ENCODE measurements around the gene PDPR. TPM values are rescaled to one million over a fixed set of nuclear protein-coding genes. Genes with fewer than 3 reads are reported as not detected.
"Not testable (repeated sequence)": the region's sequence is repeated elsewhere in the genome, so short reads cannot be mapped to it uniquely, and the experiment has no call there.

The PDPR gene
- total RNA-seq, 1 experiment from 2014 or later, result 28.5 TPM

DNA sequence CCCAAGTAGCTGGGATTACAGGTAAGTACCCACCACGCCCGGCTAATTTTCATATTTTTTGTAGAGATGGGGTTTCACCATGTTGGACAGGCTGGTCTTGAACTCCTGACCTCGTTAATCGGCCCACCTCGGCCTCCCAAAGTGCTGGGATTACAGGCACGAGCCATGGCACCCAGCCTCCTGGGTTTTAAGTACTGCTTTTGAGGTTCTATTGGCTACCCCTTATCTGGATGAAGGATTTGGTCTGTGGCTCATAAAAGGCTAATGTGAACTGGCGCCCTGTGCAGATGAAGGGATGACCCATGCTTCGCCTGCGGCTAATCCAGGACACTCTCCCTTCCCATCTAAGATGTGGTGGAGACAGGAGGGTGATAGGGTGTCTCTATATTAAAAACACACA is 85.0 kb downstream of the PDPR start:
- CTCF ChIA-PET; H3K4me2 ChIP-seq (ENCODE audit: low read length); H2AFZ ChIP-seq (ENCODE audit: low read depth, low read length, poor library complexity, severe bottlenecking); H3K36me3 ChIP-seq (ENCODE audit: control insufficient read depth in 1 of 2, insufficient read depth in 2 of 2, low read length in 2 of 2); H3K9me2 ChIP-seq (ENCODE audit: insufficient read depth); H3K27me3 ChIP-seq (ENCODE audit: insufficient read depth, low read length); H3K4me3 ChIP-seq (replicated peaks in 1 of 2; ENCODE audit: low read depth in 1 of 2, low read length in 2 of 2); H3K79me2 ChIP-seq (ENCODE audit: insufficient read depth, low read length); intact Hi-C loops (cut with micrococcal nuclease); H3K27ac ChIP-seq (ENCODE audit: low read depth, low read length); DNase-seq (ENCODE audit: low read depth, low spot score); H4K20me1 ChIP-seq (ENCODE audit: insufficient read depth); ATAC-seq; POLR2A ChIA-PET; H3K9ac ChIP-seq (ENCODE audit: low read length); RAD21 ChIA-PET (ENCODE audit: low non-redundant PET in 1 of 2, low total read pairs in 2 of 2, uncharacterized antibody in 2 of 2, unreplicated experiment in 2 of 2); BruUV-seq (replicated peaks); H3K9me3 ChIP-seq (ENCODE audit: control insufficient read depth in 1 of 2, insufficient read depth in 1 of 2, low read depth in 1 of 2, low read length in 2 of 2); H3K4me1 ChIP-seq (ENCODE audit: control insufficient read depth in 1 of 2, insufficient read depth in 2 of 2, low read length in 2 of 2): not testable (repeated sequence)

DNA sequence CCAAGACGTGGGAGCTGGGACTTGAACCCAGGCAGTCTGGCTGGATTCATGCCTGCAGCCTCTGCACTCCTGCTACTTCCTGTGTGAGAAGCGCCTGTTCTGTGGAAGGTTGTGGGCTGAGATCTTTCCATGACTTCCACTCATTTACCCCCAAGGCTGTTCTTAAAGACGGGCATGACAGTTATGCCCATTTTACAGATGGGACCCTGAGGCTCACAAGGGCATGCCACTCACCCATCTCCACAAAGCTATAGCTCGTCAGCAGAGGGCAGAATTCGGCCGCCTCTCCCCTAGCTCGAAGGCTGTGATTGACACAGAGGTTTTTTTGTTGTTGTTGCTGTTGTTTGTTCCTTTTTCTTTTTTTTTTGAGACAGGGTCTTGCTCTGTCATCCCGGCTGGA is 85.9 kb downstream of the PDPR start:
- H3K27ac ChIP-seq (ENCODE audit: low read depth, low read length); H3K27me3 ChIP-seq (ENCODE audit: insufficient read depth, low read length); H4K20me1 ChIP-seq (ENCODE audit: insufficient read depth); H3K9ac ChIP-seq (ENCODE audit: low read length); H3K4me3 ChIP-seq (replicated peaks in 1 of 2; ENCODE audit: low read depth in 1 of 2, low read length in 2 of 2); BruUV-seq (replicated peaks); CTCF ChIA-PET; H2AFZ ChIP-seq (ENCODE audit: low read depth, low read length, poor library complexity, severe bottlenecking); POLR2A ChIA-PET; H3K79me2 ChIP-seq (ENCODE audit: insufficient read depth, low read length); H3K4me1 ChIP-seq (ENCODE audit: control insufficient read depth in 1 of 2, insufficient read depth in 2 of 2, low read length in 2 of 2); intact Hi-C loops (cut with micrococcal nuclease); DNase-seq (ENCODE audit: low read depth, low spot score); H3K4me2 ChIP-seq (ENCODE audit: low read length); ATAC-seq; H3K9me3 ChIP-seq (ENCODE audit: control insufficient read depth in 1 of 2, insufficient read depth in 1 of 2, low read depth in 1 of 2, low read length in 2 of 2); H3K36me3 ChIP-seq (ENCODE audit: control insufficient read depth in 1 of 2, insufficient read depth in 2 of 2, low read length in 2 of 2); H3K9me2 ChIP-seq (ENCODE audit: insufficient read depth); RAD21 ChIA-PET (ENCODE audit: low non-redundant PET in 1 of 2, low total read pairs in 2 of 2, uncharacterized antibody in 2 of 2, unreplicated experiment in 2 of 2): not testable (repeated sequence)

DNA sequence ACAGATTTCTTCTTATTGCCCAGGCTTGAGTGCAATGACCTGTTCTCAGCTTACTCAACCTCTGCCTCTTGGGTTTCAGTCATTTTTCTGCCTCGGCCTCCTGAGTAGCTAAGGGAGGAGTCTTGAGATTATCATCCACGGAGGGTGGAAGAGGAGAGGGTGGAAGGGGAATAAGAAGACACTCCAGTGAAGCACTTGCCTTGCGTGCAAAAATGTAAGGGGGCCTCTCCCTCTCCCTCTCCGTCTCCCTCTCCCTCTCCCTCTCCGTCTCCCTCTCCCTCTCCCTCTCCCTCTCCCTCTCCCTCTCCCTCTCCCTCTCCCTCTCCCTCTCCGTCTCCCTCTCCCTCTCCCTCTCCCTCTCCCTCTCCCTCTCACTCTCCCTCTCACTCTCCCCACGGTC is 89.4 kb downstream of the PDPR start:
- CTCF ChIA-PET; RAD21 ChIA-PET (ENCODE audit: low non-redundant PET in 1 of 2, low total read pairs in 2 of 2, uncharacterized antibody in 2 of 2, unreplicated experiment in 2 of 2); H2AFZ ChIP-seq (ENCODE audit: low read depth, low read length, poor library complexity, severe bottlenecking); H3K36me3 ChIP-seq (ENCODE audit: control insufficient read depth in 1 of 2, insufficient read depth in 2 of 2, low read length in 2 of 2); intact Hi-C loops (cut with micrococcal nuclease); H3K9ac ChIP-seq (ENCODE audit: low read length); H3K4me3 ChIP-seq (replicated peaks in 1 of 2; ENCODE audit: low read depth in 1 of 2, low read length in 2 of 2); H3K4me2 ChIP-seq (ENCODE audit: low read length); H3K27me3 ChIP-seq (ENCODE audit: insufficient read depth, low read length); H4K20me1 ChIP-seq (ENCODE audit: insufficient read depth); H3K27ac ChIP-seq (ENCODE audit: low read depth, low read length); H3K79me2 ChIP-seq (ENCODE audit: insufficient read depth, low read length); BruUV-seq (replicated peaks); H3K9me3 ChIP-seq (ENCODE audit: control insufficient read depth in 1 of 2, insufficient read depth in 1 of 2, low read depth in 1 of 2, low read length in 2 of 2); DNase-seq (ENCODE audit: low read depth, low spot score); H3K4me1 ChIP-seq (ENCODE audit: control insufficient read depth in 1 of 2, insufficient read depth in 2 of 2, low read length in 2 of 2); ATAC-seq; H3K9me2 ChIP-seq (ENCODE audit: insufficient read depth); POLR2A ChIA-PET: not testable (repeated sequence)

DNA sequence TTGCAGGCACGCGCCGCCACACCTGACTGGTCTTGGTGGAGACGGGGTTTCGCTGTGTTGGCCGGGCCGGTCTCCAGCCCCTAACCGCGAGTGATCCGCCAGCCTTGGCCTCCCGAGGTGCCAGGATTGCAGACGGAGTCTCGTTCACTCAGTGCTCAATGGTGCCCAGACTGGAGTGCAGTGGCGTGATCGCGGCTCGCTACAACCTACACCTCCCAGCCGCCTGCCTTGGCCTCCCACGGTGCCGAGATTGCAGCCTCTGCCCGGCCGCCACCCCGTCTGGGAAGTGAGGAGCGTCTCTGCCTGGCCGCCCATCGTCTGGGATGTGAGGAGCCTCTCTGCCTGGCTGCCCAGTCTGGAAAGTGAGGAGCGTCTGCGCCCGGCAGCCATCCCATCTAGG is 89.9 kb downstream of the PDPR start:
- H3K4me3 ChIP-seq (replicated peaks in 1 of 2; ENCODE audit: low read depth in 1 of 2, low read length in 2 of 2); H3K27ac ChIP-seq (ENCODE audit: low read depth, low read length); CTCF ChIA-PET; H3K36me3 ChIP-seq (ENCODE audit: control insufficient read depth in 1 of 2, insufficient read depth in 2 of 2, low read length in 2 of 2); DNase-seq (ENCODE audit: low read depth, low spot score); H3K9ac ChIP-seq (ENCODE audit: low read length); H3K27me3 ChIP-seq (ENCODE audit: insufficient read depth, low read length); intact Hi-C loops (cut with micrococcal nuclease); H3K4me2 ChIP-seq (ENCODE audit: low read length); BruUV-seq (replicated peaks); ATAC-seq; H4K20me1 ChIP-seq (ENCODE audit: insufficient read depth); H3K9me3 ChIP-seq (ENCODE audit: control insufficient read depth in 1 of 2, insufficient read depth in 1 of 2, low read depth in 1 of 2, low read length in 2 of 2); H2AFZ ChIP-seq (ENCODE audit: low read depth, low read length, poor library complexity, severe bottlenecking); RAD21 ChIA-PET (ENCODE audit: low non-redundant PET in 1 of 2, low total read pairs in 2 of 2, uncharacterized antibody in 2 of 2, unreplicated experiment in 2 of 2); H3K9me2 ChIP-seq (ENCODE audit: insufficient read depth); H3K4me1 ChIP-seq (ENCODE audit: control insufficient read depth in 1 of 2, insufficient read depth in 2 of 2, low read length in 2 of 2); H3K79me2 ChIP-seq (ENCODE audit: insufficient read depth, low read length); POLR2A ChIA-PET: not testable (repeated sequence)

Data from HCT116 (cell line).